ENCODE results near the gene EPB41L4B. TPM values are rescaled to one million over a fixed set of nuclear protein-coding genes. Genes with fewer than 3 reads are reported as not detected.

The EPB41L4B gene
- total RNA-seq, 3 donors from 2014 or later: 11.5 to 47.2 (median 16.0) TPM

DNA sequence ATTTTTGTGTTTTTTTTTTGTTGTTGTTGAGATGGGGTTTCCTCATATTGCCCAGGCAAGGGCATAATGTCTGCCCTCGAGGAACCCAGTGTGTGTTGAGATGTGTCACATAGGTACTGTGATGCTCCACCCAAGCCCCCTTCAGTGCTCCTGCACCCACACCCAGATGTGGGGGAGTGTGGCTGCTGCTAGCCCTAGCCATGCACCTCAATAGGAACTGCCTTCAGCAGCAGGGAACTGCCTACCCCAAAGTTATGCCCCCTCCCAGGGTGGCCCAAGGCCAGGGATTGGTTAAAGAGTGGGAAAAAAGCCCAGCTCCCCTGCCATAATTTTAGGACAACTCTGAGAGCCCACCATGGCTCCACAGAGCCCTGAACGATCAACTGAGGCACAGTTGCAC lies 33.3 kb upstream of the EPB41L4B start:
- H3K4me1 ChIP-seq: no peaks in the 10 kb centered on the region
- no peak overlapping the region for H3K27ac ChIP-seq
- no peaks in the 10 kb centered on the region for H3K36me3 ChIP-seq
- H3K27me3 ChIP-seq: no peaks in the 10 kb centered on the region
- TF ChIP-seq CTCF (IDR thresholded peaks at IDR 0.05) (no peak), POLR2A (IDR thresholded peaks at IDR 0.05) (no peak), POLR2AphosphoS5 (IDR thresholded peaks at IDR 0.05) (no peak)
- H3K9me3 ChIP-seq: no peaks in the 10 kb centered on the region
- intact Hi-C loops (cut with DNase I; ENCODE audit: low total_unique reads): no loop called here
- DNase-seq (ENCODE audit: low spot score in 2 of 2): no peak
- no peak overlapping the region for H3K4me3 ChIP-seq

DNA sequence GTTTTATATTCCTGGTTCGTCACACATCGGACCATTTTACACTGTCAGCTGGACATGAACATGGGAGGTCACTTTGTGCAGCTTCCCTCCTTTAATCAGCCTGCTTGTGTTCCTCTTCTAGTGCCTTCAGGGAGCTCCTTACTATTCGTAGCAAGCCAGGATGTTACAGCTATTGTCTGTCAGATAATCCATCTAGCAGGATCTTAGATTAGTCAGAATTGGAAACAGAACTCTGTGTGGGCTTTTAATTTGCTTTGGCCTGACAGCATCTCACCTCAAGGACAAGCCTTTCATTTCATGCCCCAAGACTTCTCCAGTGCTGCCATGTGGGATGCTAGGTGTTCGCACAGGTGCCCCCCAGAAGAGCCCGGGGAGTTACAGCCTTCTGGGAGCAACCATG lies 30.2 kb upstream of the EPB41L4B start:
- no peaks in the 10 kb centered on the region for H3K4me1 ChIP-seq
- DNase-seq (ENCODE audit: low spot score in 2 of 2): no peak
- no peaks in the 10 kb centered on the region for H3K27me3 ChIP-seq
- no peaks in the 10 kb centered on the region for H3K9me3 ChIP-seq
- no peak for TF ChIP-seq POLR2A (IDR thresholded peaks at IDR 0.05)
- TF ChIP-seq POLR2AphosphoS5 (IDR thresholded peaks at IDR 0.05): no peak
- TF ChIP-seq CTCF (IDR thresholded peaks at IDR 0.05): no peak
- H3K4me3 ChIP-seq: no peak overlapping the region
- H3K36me3 ChIP-seq: no peaks in the 10 kb centered on the region
- intact Hi-C loops (cut with DNase I; ENCODE audit: low total_unique reads): no loop called here
- no peak overlapping the region for H3K27ac ChIP-seq

GRCh38 chr9:109349421-109349846 lies 28.6 kb upstream of the EPB41L4B start:
- H3K4me3 ChIP-seq: no peak overlapping the region
- no peak for DNase-seq (ENCODE audit: low spot score in 2 of 2)
- H3K36me3 ChIP-seq: no peaks in the 10 kb centered on the region
- intact Hi-C loops (cut with DNase I; ENCODE audit: low total_unique reads): no loop called here
- H3K4me1 ChIP-seq: peaks cover 0 to 4% of the 10 kb centered on the region in 2 donors
- no peaks in the 10 kb centered on the region for H3K9me3 ChIP-seq
- H3K27me3 ChIP-seq: no peaks in the 10 kb centered on the region
- no peak overlapping the region for H3K27ac ChIP-seq
- TF ChIP-seq CTCF (IDR thresholded peaks at IDR 0.05) (no peak), POLR2AphosphoS5 (IDR thresholded peaks at IDR 0.05) (no peak), POLR2A (IDR thresholded peaks at IDR 0.05) (no peak)

DNA sequence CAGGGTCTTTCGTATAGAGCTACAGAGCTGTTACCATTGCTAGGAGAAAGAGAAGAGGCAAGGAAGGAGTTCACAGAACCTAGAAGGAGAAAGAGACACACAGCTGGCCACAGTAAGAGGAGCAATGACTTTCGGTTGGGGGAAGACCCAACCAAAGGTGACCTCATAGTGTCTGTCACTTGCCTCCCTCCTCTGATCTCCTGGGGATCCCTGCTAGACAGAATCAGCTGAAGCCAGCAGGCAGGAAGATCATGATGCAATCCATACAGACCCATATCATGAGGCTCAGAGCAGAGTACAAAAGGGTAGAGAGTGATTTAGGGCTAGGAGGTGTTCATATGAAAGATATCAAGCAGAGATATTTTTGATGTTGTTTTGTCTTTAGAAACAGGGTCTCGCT lies 26.0 kb upstream of the EPB41L4B start:
- no peaks in the 10 kb centered on the region for H3K9me3 ChIP-seq
- H3K27ac ChIP-seq: no peak overlapping the region
- DNase-seq (ENCODE audit: low spot score in 2 of 2): no peak
- TF ChIP-seq POLR2A (IDR thresholded peaks at IDR 0.05) (no peak), POLR2AphosphoS5 (IDR thresholded peaks at IDR 0.05) (no peak), CTCF (IDR thresholded peaks at IDR 0.05) (no peak)
- H3K4me1 ChIP-seq: peaks cover 0 to 4% of the 10 kb centered on the region in 2 donors
- no peaks in the 10 kb centered on the region for H3K27me3 ChIP-seq
- no peak overlapping the region for H3K4me3 ChIP-seq
- intact Hi-C loops (cut with DNase I; ENCODE audit: low total_unique reads): no loop called here
- H3K36me3 ChIP-seq: no peaks in the 10 kb centered on the region

GRCh38 chr9:109344866-109345265 lies 24.0 kb upstream of the EPB41L4B start:
- intact Hi-C loops (cut with DNase I; ENCODE audit: low total_unique reads): no loop called here
- H3K27ac ChIP-seq: peak overlapping the region; percentile 84 to 87
- TF ChIP-seq POLR2AphosphoS5 (IDR thresholded peaks at IDR 0.05) (no peak), POLR2A (IDR thresholded peaks at IDR 0.05) (no peak), CTCF (IDR thresholded peaks at IDR 0.05) (no peak)

More at GRCh38 chr9:109344866-109345265, 24.0 kb upstream of the EPB41L4B start:
- no peak overlapping the region for H3K4me3 ChIP-seq
- H3K36me3 ChIP-seq: no peaks in the 10 kb centered on the region
- no peaks in the 10 kb centered on the region for H3K9me3 ChIP-seq
- DNase-seq (ENCODE audit: low spot score in 2 of 2): no peak
- peaks cover 0 to 4% of the 10 kb centered on the region in 2 donors for H3K4me1 ChIP-seq
- H3K27me3 ChIP-seq: no peaks in the 10 kb centered on the region

Data from breast epithelium (tissue), 4 donors.